Measurements from ENCODE around the gene KCNB1.

KCNB1 gene

DNA sequence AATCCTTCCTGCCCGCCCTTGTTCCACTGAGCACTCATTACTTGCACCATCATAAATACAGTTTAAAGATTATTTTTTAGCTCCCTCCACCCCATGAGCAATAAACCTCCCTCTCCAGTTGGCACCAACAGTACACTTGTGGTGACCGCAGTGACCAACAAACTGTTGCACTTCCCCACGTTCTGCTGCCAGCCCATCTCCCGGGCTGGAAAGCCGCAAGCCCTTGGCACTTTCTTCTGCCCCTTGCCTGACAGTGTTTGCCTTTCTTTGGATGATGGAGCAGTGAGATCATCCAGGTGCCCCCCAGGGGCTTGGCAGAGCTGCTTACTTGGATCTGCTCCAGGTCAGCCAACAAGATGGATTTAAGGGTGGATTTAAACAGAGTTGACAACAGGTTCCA, 21.6 kb downstream of the KCNB1 start:
- TF ChIP-seq, protein P1, sequence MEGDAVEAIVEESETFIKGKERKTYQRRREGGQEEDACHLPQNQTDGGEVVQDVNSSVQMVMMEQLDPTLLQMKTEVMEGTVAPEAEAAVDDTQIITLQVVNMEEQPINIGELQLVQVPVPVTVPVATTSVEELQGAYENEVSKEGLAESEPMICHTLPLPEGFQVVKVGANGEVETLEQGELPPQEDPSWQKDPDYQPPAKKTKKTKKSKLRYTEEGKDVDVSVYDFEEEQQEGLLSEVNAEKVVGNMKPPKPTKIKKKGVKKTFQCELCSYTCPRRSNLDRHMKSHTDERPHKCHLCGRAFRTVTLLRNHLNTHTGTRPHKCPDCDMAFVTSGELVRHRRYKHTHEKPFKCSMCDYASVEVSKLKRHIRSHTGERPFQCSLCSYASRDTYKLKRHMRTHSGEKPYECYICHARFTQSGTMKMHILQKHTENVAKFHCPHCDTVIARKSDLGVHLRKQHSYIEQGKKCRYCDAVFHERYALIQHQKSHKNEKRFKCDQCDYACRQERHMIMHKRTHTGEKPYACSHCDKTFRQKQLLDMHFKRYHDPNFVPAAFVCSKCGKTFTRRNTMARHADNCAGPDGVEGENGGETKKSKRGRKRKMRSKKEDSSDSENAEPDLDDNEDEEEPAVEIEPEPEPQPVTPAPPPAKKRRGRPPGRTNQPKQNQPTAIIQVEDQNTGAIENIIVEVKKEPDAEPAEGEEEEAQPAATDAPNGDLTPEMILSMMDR (conservative IDR thresholded peaks at IDR 0.05), result no peak
- no peak for TF ChIP-seq ZFX (IDR thresholded peaks at IDR 0.05)
- H3K27ac ChIP-seq, result no peak overlapping the region

DNA sequence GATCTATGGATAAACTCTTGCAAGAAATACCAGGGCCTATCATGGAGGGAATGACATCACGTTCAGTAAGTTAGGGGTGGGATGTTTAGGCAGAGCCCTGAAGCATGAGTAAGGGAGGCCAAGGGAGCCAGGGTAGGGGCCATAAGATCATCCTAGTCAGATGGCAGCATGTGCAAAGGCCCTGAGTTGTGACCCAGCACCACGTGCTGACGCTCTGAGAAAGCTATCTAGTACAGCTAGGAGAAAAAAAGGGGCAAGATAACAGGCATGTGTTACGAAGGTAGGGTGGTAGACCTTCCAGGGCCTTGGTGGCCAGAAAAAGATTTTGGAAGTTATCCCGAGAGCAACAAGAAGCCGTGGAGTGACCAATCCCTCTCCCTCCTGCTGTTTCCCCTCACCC, 22.3 kb downstream of the KCNB1 start:
- no peak overlapping the region for H3K27ac ChIP-seq
- no peak for TF ChIP-seq ZFX (IDR thresholded peaks at IDR 0.05)

DNA sequence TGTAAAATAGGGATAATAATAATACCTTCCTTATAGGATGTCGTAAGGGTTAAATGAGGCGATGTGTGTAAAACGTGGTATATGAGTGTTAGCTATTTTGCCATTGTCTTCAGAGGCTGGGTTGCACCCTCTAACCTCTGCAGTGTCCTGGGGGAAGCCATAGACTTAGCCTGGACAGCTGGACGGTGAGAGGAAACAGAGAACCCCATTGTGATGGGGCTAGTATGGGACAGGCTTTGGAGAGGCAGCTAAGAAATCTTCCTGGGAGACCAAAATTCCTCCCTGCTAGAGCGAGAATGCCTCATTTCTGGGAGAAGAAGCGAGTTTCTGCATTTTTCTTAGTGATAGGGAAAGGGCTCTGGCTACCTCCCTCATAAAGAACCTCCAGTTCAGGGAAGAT, 22.8 kb downstream of the KCNB1 start:
- TF ChIP-seq, protein P1 (conservative IDR thresholded peaks at IDR 0.05), result no peak
- TF ChIP-seq ZFX (IDR thresholded peaks at IDR 0.05), result no peak

DNA sequence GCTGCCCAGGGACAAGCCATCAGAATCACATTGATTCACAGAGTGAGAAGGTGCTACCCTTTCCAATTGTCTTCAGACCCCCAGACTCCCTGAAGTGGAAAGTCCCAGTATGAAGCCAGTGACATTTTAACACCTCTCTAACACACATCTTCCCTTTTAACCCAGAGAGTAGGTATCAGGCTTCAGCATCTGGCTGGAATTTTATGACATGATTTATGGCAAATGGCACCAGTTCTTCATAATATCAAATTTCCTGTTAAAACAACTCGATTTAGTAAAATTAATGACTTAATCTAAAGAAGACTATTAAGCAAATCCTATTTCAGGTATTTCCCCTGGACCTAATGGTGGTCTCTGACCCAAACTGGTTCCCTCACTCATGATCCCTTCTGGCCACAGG, 25.0 kb downstream of the KCNB1 start:
- TF ChIP-seq, protein P1 (conservative IDR thresholded peaks at IDR 0.05), result no peak
- TF ChIP-seq ZFX (IDR thresholded peaks at IDR 0.05), result no peak
- H3K27ac ChIP-seq, result no peak overlapping the region

More for the DNA sequence above, 22.8 kb downstream of the KCNB1 start:
- no peak overlapping the region for H3K27ac ChIP-seq

DNA sequence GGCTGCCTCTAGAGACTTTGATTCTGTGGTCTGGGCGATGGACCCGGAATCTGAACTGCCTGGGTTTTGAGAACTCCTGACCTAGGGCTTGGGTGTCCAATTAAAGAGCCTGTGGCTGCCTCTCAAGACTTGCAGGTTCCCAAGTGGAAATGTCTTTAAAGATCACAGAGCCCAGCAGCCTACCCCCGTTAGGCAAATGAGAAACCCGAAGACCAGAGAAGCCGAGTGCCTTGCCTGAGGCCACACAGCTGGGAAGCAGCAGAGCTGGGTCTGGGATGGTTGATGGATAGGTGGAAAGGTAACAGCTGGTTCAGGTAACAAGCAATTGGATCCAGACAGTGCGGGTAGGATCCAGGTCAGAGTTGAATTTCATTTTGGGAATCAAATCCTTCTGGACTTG, 25.8 kb downstream of the KCNB1 start:
- TF ChIP-seq, protein P1 (conservative IDR thresholded peaks at IDR 0.05), result no peak
- no peak for TF ChIP-seq ZFX (IDR thresholded peaks at IDR 0.05)
- no peak overlapping the region for H3K27ac ChIP-seq

DNA sequence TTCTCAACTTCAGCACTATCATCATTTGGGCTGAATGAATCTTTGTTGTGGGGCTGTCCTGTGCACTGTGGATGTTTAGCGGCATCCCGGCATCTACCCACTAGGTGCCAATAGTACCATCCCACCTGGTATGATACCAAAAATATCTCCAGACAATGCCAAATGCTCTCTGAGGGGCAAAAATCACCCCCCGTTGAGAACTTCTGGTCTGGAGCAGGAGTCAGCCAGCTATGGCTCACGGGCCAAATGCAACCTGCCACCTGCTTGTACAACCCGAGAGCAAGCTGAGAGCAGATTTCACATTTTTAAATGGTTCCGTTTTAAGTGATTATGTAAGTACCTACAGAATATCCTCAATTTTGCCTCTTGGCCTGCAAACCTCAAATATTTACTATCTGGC, 26.8 kb downstream of the KCNB1 start:
- H3K27ac ChIP-seq, result no peak overlapping the region
- TF ChIP-seq, protein P1 (conservative IDR thresholded peaks at IDR 0.05), result no peak
- no peak for TF ChIP-seq ZFX (IDR thresholded peaks at IDR 0.05)

DNA sequence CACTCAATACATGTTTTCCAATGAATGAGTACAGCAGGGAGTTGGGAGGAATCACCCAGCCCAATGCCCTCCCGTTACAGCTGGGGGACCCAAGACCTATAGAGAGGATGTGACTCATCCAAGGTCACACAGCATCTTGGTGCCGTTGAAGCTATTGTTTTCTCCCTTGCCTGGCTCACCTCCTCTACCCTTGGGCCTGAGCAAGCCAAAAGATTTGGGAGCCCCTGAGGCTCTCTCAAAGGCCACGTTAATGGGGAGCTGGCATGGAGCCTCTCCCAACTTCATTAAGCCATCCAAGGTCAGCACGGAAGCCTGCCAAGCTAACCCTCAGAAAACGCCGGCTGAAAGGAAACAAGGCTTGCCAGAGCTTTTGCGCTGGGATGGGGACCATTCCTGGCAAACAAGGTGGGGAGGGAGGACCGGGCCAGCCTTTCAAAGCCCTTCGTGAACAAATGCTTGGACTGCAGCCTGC, 30.4 kb downstream of the KCNB1 start:
- no peak overlapping the region for H3K27ac ChIP-seq
- TF ChIP-seq, protein P1 (conservative IDR thresholded peaks at IDR 0.05), result no peak
- TF ChIP-seq ZFX (IDR thresholded peaks at IDR 0.05), result no peak

DNA sequence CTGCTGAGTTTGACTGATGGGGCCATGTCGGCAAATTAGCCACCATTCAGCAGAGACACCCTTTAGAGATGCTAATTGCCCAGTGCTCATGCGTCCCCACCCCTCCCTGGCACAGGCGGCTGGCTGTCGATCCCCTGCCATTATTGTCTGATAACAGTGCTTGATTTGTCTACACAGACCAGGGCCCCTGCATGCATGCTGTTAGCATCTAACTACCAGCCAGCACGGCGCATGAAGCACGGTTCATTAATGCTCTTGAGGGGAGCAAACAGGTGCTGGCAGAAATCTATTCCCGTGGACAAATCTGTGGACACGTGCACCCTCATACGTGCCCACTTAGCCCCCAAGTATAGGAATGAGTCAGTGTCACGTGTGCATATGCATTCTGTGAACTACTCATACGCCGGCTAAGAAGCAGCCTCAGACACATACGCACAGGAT, 32.2 kb downstream of the KCNB1 start:
- TF ChIP-seq, protein P1 (conservative IDR thresholded peaks at IDR 0.05), result no peak
- TF ChIP-seq ZFX (IDR thresholded peaks at IDR 0.05), result no peak
- no peak overlapping the region for H3K27ac ChIP-seq
